Right kidney (tissue), 1 donor: Measurements from ENCODE around the gene MAP7.

Experiments
- DNase-seq: peaks from one replicate; pipeline ENCODE4 v3.0.0-alpha.2; 2016

Gene MAP7

DNA sequence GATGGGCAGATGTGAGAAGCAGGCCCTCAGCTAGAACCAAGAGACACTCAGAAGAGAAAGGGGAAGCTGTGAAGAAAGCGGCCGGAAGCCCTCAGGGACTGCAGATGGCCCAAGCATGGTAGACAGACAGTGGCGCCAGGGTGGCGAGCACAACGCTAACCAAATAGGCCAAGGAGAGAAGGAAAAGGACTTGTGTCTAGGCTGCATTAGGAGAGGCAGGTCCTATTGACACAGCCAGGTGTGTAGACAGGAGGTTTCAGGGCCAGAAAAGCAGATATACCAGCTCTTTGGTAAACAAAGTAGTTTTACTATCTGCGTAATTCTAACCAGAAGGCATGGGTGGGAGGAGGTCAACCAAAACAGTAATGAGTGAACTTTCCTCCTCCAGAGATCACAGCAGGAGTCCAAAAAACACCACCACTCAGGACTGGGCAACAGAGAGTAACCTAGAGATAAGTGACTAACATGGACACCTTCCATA lies 15.8 kb upstream of the MAP7 start:
- DNase-seq, result no peak

DNA sequence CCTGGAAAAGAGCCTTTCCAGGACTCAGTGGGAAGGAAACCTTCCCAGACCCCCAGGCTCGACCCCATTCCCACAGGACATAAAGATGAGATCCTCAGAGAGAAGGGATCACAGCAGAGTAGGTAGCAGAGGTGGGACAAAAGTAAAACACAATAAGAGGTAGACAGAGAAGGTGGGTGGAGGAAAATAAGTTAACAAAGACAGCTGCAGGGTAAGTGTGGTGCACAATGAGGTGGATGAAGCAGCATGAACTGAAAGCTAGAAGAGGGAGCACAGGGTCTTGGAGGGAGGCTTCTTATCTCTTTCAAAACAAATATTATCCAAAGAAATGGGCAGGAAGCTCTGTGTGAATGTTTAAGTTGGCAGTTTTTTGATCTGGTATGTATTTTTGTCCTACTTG lies 14.0 kb upstream of the MAP7 start:
- no peak for DNase-seq

DNA sequence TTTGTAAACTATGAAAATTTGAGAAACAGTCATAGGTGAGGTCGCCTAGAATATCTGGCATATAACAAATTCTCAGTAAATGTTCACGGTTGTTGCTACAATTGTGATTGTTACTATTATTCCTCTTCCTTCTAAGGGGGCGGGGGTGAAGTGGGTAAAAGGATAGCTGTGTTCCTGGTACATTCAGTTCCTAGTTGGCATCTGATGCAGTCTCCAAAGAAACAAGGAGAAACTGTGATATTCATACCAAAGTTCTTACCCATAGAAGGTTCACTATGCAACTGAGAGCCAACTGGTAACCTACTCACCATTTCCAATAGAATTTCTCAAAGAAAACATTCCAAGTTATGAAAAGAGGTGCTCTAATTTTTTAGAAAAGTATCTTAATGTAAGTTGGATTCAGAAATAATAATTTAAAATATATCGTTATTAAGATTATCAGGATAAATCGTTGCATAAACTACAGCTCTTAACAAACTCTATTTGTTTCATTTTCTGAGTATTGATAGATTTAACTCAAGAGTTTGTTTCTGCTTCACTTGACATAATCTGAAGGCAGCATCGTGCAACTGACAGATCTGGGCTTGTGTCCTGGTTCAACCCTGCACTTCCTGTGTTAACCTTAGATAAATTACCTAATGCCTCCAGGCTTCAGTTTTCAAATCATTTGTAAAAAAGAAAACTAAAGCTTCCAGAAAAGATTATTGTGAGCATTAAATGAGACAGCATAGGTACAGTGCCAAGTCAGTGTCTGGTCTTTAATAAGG lies 13.3 kb upstream of the MAP7 start:
- no peak for DNase-seq

GRCh38 chr6:136562211-136562610 lies 12.0 kb upstream of the MAP7 start:
- DNase-seq, result no peak

DNA sequence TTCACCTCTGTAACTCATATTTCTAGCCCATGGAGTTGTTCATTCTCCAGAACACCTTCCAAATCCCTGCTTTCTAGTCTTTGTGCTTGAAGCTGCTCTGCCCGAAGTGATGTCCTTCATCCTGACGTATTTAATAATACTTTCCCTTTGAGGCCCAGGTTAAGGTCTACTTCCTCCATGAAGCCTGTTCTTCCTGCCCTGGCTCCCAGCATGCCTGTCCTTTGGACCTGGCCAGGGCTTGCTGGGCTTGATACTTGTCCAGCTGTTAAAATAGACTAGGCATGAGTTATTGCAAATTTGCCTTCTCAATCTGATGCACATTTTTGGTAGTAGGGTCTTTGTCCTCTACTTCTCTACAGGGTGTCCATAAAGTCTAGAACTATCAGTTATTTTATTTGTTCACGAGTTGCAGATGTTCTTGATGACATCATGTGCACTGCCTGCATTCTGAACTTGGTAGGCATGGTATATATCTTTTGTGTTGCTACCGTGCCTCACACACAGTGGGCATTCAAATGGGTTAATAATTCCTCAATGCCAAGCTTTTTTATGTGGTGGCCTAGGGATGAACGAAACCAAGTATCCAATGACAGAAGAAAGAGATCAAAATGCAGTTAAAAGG lies 3.1 kb upstream of the MAP7 start:
- DNase-seq, result no peak

GRCh38 chr6:136552054-136552453 lies 1.8 kb upstream of the MAP7 start:
- DNase-seq, result no peak

DNA sequence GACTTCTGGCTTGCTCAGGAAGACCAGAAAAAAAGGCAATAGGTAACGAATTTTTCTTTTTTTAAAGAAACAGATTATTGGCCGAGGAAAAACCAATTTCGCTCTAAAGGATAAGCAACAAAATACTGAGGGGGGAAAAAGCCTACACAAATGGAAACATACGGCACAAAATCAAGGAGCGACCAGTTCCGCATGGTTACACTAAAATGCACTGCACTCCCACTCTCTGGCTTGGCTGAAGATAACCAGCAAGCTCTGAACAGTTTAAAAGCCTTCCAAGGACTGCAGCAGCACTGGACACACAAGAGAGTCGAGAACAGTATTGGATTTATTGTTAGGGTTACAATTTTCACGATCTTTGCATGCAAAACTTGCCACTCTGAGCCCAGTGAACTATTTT lies 881 bp upstream of the MAP7 start:
- DNase-seq, result no peak

GRCh38 chr6:136550045-136550329 lies 235 bp downstream of the MAP7 start:
- DNase-seq, result peak; percentile 78

DNA sequence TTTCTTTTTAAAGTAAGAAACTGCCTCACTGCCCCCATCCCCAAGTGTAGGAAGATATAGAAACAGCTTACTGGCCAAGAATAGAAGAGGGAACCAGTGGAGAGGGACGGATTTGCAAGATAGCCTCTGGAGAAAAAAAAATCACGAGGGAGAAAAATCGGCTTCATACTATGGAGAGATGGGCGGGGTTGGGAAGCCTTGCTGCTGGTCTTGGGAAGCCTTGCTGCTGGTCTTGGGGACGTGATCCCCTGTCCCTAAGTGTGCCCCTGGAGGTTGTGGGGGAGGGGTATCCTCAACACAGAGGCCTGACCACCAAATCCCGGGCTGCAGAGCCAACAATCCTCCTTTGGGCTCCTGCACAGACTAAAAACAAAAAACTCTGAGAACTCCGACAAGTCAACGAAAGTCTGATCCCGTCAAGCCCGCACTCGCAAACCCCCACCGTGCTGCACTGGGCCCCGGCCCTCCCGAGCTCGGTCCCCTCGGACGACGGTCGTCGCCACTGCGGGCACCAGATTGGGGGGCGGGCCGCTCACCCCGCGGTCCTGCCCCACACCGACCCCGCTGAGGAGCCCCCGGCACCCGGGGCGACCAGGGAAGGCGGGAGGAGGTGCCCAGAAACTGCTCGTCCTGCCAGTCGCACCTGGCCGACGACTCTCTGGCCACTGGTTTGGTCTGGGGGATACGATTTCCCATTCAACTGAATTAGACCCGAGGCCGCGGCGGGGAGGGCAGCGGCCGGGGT lies 750 bp downstream of the MAP7 start:
- peak; percentile 79 for DNase-seq

DNA sequence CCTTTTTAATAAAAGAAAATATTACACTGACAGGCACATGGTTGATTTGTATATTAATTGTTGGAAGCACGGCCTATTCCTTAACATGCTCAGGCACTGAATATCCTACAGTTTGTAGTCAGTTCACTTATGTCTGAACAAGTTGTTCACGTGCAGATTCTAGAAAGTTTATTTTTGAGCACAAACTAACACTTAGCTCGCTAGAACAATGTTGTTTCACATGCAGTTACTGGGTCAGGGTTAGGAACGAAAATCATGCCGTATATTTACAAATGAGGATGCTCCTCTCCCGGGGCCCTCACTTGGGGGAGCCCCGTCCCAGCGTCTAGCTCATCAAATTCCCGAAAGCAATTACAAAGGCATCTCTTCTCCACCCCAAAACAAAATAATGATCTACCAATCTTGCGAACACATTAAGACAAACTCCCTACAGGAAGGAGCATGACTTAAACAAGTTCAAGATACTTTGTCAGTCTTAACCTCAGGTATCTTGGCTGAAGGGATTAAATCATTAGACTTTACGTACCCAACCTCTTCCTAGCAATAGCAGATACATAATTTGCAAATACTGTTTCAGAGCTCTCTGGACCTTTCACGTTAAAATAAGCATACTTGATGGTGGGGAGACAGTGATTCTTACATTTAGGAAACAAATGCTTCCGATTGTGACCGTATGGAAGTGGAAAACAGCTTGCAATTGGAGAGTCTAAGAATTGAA lies 1.5 kb downstream of the MAP7 start:
- no peak for DNase-seq

- no peak for DNase-seq
These were observed 2.4 kb downstream of the MAP7 start for GRCh38 chr6:136547871-136548270.

DNA sequence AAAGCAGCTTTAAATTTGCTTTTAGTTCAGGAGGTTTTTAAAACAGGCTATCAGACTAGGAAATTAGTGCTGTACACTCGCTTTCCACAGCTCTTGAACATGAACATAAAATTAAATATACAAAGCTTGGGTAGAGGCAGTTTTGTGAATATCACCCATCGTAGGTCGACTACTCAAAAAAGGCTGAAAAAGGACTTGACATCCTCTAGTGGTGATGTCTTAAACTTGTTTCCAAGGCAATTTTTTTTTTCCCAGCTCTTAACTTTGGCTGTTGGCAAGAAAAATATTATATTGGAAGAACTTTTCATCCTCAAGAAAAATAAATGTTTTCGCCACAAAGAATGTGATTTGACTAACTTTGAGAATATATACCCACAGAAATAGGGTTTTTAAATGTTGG lies 2.9 kb downstream of the MAP7 start:
- no peak for DNase-seq

DNA sequence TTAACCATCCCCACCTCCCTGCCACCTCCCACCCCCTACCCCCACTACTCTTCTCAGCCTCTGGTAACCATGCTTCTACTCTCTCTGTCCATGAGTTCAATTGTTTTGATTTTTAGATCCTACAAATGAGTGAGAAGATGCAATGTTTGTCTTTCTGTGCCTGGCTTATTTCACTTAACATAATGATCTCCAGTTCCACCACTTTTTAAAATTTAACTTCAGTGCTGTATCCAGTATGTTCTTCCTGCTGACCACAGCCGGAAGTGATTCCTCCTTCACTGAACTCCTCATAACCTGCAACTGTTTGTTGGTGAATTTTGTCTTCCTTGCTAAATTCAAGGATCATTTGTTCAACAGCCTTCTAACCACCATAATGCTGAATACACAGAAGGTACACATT lies 3.9 kb downstream of the MAP7 start:
- DNase-seq, result no peak

DNA sequence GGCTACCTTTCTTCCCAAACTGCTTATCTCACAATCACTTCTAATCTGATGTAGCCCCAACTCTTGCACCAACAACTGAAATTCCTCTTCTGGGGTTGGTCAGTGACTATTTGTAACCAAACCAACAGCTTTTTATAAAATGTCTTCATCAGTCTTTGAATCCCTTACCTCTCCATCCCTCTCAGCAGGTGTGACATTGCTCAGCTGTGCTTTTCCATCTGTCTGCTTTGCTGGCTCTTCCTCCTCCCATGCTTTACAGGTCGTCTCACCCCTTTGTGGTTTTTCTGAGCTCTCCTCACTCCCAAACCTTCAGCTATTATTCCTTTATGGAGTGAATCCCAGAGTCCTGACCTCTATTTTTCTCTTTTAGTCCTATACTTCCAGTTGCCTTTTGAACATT lies 5.9 kb downstream of the MAP7 start:
- DNase-seq, result no peak

DNA sequence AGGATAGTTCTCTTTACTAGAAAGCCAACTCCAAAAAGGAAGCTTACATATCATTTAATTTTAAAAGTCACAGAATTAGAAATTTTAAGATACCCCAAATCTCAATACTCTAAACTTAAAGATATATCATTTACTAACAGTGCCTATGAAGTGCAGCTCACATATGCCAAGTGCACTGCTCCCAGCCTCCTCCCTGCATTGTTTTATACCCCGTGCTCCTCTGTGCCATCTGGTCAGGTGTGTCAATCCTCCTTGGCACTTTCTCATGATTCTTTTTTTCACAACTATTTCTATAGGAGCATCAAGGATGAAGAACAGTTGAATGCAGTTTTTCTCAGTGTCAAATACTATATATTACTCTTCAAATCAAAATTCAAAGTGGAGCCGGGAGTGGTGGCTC lies 8.8 kb downstream of the MAP7 start:
- DNase-seq, result no peak

DNA sequence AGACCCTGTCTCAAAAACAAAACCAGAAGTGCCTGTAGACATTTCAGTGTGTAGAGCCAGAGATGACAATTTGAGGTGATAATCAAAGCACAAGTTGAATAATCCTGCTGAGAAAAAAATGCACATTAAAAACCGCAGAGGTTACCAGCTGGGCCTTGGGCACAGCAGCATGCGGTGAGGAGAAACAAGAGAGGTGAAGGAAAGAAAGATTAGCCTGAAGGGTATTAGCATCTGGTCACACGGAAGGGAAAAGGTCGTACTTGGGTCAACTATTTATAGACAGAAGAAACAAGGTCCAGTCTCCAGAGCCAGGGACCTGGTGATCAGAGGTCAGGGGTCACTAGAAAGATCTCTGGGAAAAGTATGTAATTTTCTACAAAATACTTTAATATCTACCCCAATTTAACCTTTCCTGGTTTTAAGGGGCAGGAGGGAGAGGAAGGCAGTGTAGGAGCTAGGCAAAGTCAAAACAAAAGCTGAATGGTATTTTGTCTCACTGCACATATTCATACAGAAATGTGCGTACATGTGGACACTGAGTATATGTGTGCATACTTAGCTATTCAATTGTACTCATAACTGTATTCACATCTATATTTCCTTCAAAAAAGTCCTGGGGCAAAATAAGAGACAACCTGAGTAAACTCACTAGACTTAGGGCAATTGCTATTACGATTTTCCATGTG lies 10.1 kb downstream of the MAP7 start:
- no peak for DNase-seq

DNA sequence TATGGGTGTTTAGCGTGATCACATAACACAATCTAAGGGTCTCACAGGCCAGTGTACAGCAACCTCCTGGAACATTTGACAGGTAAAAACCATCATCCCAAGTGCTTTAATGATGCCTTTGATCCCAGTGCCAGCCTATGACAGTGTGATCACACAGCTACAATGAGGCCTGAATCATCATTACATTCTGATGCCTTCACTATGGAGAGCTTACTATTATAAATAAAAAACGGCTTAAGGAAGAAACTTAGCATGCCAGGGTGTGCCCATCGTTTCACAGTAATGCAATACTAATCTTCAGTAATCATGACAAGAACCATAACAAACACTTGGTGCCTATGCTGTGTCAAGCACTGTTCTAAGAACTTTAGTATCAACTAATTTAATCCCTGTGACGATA lies 11.4 kb downstream of the MAP7 start:
- DNase-seq, result no peak

DNA sequence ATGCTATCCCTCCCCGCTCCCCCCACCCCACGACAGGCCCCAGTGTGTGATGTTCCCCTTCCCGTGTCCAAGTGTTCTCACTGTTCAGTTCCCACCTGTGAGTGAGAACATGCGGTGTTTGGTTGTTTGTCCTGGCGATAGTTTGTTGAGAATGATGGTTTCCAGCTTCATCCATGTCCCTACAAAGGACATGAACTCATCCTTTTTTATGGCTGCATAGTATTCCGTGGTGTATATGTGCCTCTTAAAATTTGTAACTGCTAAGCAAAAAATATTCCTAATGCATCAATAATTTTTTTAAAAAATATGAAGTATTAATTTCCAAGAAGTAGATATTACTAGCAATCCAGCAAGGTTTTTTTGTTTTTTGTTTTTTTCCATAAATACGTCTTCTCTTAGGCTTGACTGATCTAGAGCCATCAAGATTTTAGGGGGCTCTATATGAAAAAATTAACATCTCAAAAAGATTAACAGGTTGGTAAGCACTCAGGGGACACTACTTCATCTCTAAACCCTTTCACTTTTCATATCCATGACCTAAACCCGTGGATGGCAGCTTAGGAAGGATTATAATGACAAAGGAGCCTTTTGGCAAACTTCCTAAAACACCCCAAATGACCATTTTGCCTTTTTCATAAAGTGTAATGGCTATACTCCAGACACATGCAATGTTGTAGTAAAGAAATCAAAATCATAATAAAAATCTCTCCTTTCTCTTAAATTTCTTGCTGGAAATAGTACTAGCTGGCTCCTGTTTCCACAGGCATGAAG lies 14.2 kb downstream of the MAP7 start:
- DNase-seq, result no peak

DNA sequence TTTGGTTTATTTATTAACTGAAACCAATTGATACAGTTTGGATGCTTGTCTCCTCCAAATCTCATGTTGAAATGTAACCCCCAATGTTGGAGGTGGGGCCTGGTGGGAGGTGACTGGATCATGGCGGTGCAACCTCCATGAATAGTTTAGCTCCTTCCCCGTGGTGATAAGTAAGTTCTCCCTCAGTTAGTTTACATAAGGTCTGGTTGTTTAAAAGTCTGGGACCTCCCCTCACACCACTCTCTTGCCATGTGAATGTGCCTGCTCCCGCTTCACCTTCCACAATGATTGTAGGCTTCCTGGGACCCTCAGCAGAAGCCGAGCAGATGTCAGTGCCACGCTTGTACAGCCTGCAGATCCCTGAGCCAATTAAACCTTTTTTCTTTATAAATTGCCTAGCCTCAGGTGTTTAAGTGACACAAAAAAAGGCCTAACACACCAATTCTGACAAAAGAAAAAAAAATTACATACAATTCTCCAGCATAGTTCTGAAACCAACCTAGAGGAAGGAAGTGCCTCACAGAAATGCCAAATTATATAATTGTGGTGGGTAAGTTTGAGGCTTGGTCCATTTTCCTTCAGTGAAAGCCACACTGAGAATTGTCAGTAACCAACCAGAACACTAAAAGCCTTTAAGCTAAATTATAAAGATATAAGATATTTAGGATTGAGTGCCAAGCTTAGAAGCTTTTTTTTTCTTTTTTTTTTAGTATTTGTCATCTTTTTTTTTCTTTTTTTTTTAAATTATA lies 15.0 kb downstream of the MAP7 start:
- DNase-seq, result no peak

- DNase-seq, result no peak
These were observed 16.0 kb downstream of the MAP7 start for GRCh38 chr6:136534268-136534667.

DNA sequence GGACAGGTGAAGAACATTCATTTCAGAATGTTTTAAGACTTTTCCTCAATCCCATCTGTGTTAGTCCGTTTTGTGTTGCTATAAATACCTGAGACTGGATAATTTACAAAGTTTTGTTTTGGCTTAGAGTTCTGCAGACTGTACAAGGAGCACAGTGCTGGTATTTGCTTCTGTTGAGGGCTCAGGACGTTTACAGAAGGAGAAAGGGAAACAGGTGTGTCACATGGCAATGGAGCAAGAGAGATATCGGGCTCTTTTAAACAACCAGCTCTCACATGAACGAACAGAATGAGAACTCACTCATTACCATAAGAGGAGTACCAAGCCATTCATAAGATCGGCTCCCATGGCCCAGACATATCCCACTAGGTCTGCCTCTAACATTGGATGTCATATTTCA lies 16.7 kb downstream of the MAP7 start:
- no peak for DNase-seq
